Hematopoietic multipotent progenitor cell treated with erythropoietin and hydrocortisone succinate and interleukin-3 and kit ligand, for 6 days (in vitro differentiated cells): ENCODE results near the gene EPHB1.

Experiments used
- DNase-seq: peaks from one replicate; pipeline ENCODE4 v3.0.0-alpha.2; 2015

Gene EPHB1

GRCh38 chr3:134810052-134810435 lies 15.0 kb downstream of the EPHB1 start:
- no peak for DNase-seq

- DNase-seq = no peak
Measured at GRCh38 chr3:134810850-134811249, 15.8 kb downstream of the EPHB1 start.

DNA sequence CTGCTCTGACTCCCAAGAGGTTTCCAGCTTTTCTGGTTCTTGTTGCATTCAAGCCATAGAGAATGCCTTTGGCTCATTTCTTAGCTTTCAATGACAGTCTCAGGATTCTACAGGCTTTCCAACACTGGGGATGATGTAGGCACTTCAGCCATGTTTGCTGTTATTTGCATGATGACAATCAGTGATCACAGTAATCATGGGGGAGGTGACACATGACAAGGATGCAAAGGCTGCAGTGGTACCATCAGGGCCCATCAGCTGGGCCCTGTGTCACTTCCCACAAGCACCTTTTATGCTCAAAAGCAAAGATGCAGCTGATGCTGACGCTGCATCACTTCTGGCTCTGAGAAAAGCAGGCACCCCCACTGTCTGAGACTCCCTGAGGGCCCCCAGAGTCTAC lies 18.6 kb downstream of the EPHB1 start:
- no peak for DNase-seq

DNA sequence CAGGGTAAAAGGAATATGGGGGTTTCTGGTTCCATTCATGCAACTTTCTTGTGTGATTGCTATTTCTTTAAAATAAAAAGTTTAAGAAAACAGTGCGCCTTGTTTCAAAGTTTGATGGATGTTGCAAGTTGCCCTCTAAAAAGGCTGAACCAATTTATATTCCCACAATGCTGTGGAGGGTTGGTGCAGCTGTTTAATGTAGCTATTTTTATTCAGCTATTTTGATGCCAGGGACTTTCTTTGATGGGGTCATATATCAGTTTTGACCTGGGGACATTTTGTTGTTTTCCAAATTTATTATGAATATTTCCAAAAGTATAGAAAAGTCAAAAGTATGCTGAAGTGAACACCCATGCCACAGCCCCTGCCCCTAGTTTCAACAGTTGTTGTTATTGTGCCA lies 20.5 kb downstream of the EPHB1 start:
- DNase-seq = no peak

- DNase-seq = no peak
Measured at GRCh38 chr3:134816623-134817022, 21.6 kb downstream of the EPHB1 start.

- DNase-seq = no peak
Measured at GRCh38 chr3:134817297-134817696, 22.2 kb downstream of the EPHB1 start.

DNA sequence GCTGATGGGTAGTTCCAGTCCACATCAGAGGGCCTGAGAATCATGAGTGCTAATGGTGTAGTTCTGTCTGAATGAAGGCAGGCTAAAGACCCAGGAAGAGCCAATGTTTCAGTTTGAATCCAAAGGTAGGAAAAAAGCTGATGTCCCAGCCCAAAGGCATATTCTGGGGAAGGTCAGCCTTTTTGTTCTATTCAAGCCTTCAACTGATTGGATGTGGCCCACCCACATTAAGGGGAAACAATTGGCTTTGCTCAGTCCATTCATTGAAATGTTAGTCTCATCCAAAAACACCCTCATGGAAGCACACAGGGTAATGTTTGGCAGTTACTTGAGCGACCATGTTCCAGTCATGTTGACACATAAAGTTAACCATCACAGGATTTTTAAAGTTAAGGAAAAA lies 25.9 kb downstream of the EPHB1 start:
- DNase-seq = no peak

GRCh38 chr3:134822090-134822489 lies 27.0 kb downstream of the EPHB1 start:
- no peak for DNase-seq

- DNase-seq = no peak
Measured at GRCh38 chr3:134823679-134824078, 28.6 kb downstream of the EPHB1 start.

DNA sequence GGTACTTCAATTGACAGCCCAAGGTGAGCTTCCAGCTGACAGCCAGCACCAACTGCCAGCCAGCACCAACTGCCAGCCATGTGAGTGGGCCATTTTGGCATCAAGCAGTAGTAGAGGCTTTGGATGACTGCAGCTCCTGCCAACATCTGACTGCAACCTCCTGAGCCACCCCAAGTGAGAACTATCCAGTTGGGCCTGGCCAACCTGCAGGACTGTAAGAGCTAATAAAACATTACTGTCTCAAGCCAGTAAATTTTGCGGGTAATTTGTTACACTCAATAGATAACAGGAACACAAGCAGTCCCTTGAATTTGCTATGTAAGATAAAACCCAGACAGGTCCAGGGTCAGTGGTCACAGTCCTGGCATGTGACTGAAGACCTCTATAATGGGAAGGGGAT lies 29.7 kb downstream of the EPHB1 start:
- DNase-seq = no peak

DNA sequence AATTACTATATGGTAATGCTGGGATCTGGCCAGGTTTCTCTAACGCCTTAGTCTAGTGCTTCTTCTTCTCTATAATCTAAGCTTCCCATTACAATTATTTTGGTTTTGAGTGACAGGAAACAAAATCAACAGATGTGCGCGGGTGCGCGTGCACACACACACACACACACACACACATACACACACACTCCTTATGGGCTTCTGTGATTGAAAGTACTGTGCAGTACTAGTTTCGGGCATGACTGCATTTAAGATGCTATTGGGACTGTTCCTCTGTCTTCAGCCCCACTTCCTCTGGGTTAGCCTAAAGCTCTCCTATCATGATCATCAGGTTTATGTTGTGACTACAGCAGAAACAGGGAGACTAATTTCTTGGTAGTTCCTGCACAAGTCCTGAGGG lies 32.2 kb downstream of the EPHB1 start:
- DNase-seq = no peak

DNA sequence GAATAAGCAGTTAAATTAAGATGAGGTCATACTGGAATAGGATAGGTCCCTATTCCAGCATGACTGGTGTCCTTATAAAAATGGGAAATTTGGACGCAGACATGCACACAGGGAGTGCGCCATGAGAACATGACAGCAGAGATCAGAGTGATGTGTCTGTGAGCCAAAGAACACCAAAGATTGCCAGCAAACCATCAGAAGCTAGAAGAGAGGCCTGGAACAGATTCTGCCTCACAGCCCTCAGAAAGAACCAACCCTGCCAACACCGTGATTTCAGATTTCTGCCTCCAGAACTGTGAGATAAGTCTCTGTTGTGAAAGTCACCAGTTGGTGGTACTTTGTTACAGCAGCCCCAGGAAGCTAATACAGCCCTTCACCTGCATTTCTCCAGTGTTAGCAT lies 34.7 kb downstream of the EPHB1 start:
- DNase-seq = no peak

DNA sequence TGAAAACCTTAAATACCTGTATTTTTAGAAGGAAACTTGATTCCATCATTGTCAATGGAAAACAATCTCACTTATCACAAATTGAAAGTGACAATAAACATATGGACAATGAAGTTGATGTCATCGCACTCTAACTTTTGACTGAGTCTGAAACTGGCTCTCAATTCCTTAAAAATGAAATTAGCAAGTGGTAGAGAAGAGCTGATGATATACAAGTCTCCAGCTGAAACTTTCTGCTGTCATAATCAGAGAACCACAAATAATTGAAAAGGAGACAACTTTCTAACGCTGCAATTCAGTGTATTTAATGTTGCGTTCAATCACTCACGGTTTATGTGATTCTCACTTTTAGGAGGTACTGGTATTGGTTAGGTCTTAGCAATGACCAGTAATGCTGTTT lies 37.5 kb downstream of the EPHB1 start:
- no peak for DNase-seq

DNA sequence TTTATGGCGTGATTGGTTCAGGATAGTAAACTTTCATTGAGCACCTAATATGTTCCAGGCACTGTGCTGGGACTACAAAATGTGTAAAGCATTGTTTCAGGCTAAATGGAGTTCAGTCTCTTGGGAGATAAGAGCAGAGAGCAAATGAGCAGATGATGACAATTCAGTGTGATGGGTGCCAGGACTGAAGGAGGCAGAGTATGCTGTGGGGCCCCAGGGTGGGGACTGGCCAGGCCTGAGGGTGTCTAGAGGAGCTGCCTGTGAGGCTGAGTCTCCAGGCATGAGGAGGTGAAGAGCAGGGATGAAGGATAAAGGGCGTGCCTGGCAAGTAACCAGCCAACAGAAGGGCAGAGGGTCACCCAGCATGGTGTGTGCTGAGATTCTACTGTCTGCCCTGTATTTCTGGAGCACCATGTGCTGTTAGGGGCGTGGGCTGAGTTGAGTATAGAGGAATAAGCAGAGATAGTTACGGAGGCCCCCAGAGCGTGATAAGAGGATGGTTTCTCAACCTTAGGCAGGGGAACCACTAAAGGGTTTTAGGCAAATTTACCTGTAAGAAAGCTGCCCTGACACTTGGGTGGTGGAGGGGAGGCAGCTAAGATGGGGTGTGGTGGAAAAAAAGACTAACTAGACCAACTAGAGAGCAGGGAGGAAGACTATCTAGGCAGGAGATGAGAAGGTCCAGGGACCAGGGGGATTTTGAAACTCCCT lies 38.5 kb downstream of the EPHB1 start:
- DNase-seq = no peak

DNA sequence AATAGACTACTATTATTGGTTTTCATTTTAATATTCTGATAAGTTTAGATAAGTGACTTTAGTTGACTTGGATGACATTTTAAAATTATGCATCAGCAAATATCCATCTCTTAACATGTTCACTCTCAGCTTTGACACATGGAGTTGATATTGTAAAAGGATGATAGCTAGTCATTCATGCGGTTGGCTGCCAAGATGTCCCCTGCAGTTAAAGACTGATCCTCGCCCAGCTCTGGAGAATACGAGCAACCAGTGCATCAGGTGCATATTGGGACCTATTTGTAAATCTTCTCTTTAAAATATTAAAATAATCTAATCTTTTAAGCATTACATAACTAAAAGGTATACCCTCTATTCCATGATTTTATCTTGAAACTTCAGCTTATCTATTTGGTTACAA lies 41.9 kb downstream of the EPHB1 start:
- DNase-seq = no peak

GRCh38 chr3:134838599-134838998 lies 43.5 kb downstream of the EPHB1 start:
- peak; percentile 11 for DNase-seq

- DNase-seq = no peak
Measured at GRCh38 chr3:134839422-134839821, 44.4 kb downstream of the EPHB1 start.

DNA sequence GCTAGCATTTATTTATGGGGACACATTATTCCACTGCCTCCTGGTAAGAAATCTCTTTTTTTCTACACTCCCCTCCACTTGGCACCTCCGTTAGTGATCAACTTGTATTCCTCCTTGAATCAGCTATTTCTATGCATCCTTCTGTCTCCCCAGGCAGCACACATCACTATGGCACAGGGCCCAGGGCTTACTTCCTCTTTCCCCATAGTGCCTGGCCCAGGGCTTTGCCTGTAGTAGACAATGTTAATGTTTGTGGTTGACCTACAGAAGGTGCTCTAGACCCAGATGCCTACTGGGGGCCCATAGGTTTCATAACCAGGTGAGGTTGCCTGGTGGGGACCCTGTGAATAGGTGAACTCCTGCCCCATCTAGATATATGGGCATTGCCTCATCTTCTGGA lies 44.9 kb downstream of the EPHB1 start:
- DNase-seq = peak; percentile 2

GRCh38 chr3:134840459-134840858 lies 45.4 kb downstream of the EPHB1 start:
- no peak for DNase-seq

DNA sequence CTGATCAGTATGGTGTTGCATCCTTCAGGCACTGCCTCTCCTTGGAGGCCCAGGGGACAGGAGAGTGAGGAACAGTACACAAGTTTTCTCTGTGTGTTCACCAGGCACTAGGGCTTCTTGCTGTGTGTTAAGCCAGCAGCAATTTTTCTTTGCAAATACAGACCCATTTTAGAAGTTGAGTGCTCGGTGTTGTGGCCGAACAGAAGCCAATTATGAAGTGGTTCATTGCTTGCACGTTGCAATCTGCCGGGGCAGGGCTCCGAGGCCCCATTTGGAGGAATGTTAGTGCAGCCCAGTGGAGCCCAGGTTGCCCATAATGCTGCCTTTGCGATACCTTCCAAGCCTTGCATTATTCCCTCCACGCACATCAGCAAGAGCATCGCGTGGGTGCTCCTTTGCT lies 51.0 kb downstream of the EPHB1 start:
- DNase-seq = no peak

DNA sequence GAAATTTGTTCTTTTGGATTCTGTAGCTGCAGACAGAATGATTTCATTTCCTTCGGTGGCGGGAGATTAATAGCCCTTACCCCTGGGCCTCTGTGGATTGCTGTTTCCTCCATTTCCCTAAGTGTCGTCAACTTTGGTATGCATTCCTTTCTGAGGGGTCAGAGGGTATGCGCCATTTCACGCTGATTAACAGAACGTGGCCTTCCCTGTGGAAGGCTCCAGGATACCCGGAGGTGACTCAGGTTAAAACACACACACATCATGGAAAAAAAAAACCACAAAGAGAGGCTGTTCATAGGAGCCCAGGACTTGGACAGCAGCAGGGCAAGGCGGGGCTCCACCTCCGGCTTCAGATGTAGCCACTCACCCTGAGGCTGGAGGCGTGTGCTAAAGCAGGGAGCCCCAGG lies 51.9 kb downstream of the EPHB1 start:
- no peak for DNase-seq

- no peak for DNase-seq
Measured at GRCh38 chr3:134847349-134847748, 52.3 kb downstream of the EPHB1 start.

DNA sequence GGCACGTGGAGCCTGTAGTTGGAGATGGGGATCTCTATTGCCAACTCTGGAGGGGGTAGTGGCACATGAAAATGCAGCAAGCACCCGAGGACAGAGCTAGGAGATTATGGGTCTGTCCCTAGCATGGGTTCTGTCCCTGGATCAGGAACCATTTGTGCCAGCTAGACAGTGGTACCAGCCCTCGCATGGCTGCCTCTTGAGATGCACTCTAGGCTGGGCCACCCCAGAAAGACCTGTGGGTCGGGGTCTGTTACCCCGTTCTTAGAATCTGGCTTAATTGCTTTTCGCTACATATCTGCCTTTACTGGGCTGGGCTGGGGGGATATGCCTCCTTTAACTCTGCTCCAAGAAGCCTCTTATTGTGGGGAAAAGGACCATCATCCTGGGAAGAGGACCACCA lies 54.5 kb downstream of the EPHB1 start:
- no peak for DNase-seq

- no peak for DNase-seq
Measured at GRCh38 chr3:134850761-134851160, 55.7 kb downstream of the EPHB1 start.

DNA sequence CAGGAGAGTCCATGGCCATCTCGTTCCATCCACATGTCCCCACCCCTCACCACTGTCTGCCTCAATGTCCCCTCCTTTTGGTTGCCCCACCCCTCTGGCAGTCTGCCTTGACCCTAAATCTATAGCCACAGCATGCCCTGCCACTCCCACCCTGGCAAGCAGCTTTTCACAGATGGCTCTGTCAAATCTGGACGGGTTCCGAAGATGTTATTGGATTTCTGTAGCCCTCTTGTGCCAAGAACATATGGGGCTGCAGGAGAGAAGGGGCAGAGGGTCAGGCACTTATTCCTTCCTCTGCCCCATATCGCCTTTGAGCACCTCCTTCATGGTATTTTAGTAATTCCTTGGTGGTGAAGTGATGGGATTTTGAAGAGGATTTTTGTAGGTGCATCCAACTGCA lies 57.1 kb downstream of the EPHB1 start:
- no peak for DNase-seq

DNA sequence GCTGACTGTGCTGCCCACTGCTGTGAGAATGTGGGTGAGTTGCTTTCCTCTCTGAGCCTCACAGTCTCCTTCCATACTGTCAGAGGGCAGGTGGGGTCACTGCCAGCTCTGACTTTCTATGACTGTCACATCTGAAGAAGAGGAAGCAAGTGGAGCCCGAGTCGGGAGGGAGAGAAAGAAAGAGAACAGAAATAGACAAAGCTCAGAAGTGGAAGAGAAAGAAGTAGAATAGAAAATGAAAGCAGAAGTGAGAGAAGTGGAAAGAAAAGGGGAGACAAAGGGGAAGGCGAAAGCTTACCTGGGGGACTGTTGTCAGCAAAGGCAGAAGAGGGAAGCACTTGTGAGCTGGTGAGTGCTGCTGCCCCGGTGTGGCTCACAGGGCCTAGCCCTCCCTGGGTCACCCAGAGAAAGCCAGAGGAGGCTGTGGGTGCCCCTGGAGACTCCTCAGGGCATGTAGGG lies 57.9 kb downstream of the EPHB1 start:
- DNase-seq = peak; percentile 4
